ENCODE data around the gene ADRA2B.

DNA sequence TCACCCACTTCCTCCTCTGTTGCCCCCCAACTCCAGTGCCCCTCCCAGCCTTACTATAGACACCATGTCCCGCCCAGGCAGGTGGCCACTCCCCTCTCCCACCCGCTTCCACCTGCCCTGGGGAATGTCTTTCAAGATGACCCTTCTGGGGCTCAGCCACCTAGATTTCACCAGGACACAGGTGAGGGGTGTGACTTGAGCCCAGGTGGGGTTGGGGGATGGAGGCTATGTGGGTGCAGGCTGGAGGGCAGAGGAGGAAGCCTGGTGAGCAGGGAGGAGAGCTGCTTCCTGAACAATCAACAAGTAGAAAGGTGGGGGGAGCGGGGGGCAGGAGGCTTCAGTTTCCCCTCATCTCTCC lies 8.7 kb downstream of the ADRA2B start:
- TF ChIP-seq POLR2A (IDR thresholded peaks at IDR 0.05) = no peak
- TF ChIP-seq, protein P1, sequence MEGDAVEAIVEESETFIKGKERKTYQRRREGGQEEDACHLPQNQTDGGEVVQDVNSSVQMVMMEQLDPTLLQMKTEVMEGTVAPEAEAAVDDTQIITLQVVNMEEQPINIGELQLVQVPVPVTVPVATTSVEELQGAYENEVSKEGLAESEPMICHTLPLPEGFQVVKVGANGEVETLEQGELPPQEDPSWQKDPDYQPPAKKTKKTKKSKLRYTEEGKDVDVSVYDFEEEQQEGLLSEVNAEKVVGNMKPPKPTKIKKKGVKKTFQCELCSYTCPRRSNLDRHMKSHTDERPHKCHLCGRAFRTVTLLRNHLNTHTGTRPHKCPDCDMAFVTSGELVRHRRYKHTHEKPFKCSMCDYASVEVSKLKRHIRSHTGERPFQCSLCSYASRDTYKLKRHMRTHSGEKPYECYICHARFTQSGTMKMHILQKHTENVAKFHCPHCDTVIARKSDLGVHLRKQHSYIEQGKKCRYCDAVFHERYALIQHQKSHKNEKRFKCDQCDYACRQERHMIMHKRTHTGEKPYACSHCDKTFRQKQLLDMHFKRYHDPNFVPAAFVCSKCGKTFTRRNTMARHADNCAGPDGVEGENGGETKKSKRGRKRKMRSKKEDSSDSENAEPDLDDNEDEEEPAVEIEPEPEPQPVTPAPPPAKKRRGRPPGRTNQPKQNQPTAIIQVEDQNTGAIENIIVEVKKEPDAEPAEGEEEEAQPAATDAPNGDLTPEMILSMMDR (IDR thresholded peaks at IDR 0.05) = no peak
